Ecto neural progenitor cell (in vitro differentiated cells): ENCODE measurements around the gene CNTNAP2.
"Not testable (repeated sequence)": the region's sequence is repeated elsewhere in the genome, so short reads cannot be mapped to it uniquely, and the experiment has no call there.

Experiments used
- DNase-seq: peaks from one replicate; pipeline ENCODE4 v3.0.0-alpha.2; 2018; ENCODE audit warnings: low spot score

CNTNAP2 gene

GRCh38 chr7:147771344-147771743 lies 1654.7 kb downstream of the CNTNAP2 start:
- DNase-seq = no peak

- DNase-seq = no peak
Observed at GRCh38 chr7:147774461-147774860, 1657.9 kb downstream of the CNTNAP2 start.

GRCh38 chr7:147775516-147776284 lies 1659.1 kb downstream of the CNTNAP2 start:
- DNase-seq = no peak

- DNase-seq = no peak
Observed at GRCh38 chr7:147777309-147777708, 1660.7 kb downstream of the CNTNAP2 start.

- DNase-seq = no peak
Observed at GRCh38 chr7:147779949-147780348, 1663.3 kb downstream of the CNTNAP2 start.

GRCh38 chr7:147796581-147796980 lies 1680.0 kb downstream of the CNTNAP2 start:
- no peak for DNase-seq

- no peak for DNase-seq
Observed at GRCh38 chr7:147798001-147798400, 1681.4 kb downstream of the CNTNAP2 start.

- not testable (repeated sequence) for DNase-seq
Observed at GRCh38 chr7:147801762-147802161, 1685.2 kb downstream of the CNTNAP2 start.

GRCh38 chr7:147803151-147803550 lies 1686.5 kb downstream of the CNTNAP2 start:
- no peak for DNase-seq

- DNase-seq = no peak
Observed at GRCh38 chr7:147803606-147804005, 1687.0 kb downstream of the CNTNAP2 start.

GRCh38 chr7:147804032-147804431 lies 1687.4 kb downstream of the CNTNAP2 start:
- no peak for DNase-seq

GRCh38 chr7:147805996-147806576 lies 1689.5 kb downstream of the CNTNAP2 start:
- no peak for DNase-seq

- no peak for DNase-seq
Observed at GRCh38 chr7:147809786-147810185, 1693.2 kb downstream of the CNTNAP2 start.

- DNase-seq = no peak
Observed at GRCh38 chr7:147810269-147810668, 1693.7 kb downstream of the CNTNAP2 start.

GRCh38 chr7:147811923-147812322 lies 1695.3 kb downstream of the CNTNAP2 start:
- no peak for DNase-seq

GRCh38 chr7:147813316-147813715 lies 1696.7 kb downstream of the CNTNAP2 start:
- no peak for DNase-seq

GRCh38 chr7:147818317-147818716 lies 1701.7 kb downstream of the CNTNAP2 start:
- DNase-seq = no peak

- DNase-seq = no peak
Observed at GRCh38 chr7:147824671-147825070, 1708.1 kb downstream of the CNTNAP2 start.

- no peak for DNase-seq
Observed at GRCh38 chr7:147829016-147829415, 1712.4 kb downstream of the CNTNAP2 start.

- peak; percentile 49 for DNase-seq
Observed at GRCh38 chr7:147833557-147833956, 1717.0 kb downstream of the CNTNAP2 start.

GRCh38 chr7:147833970-147834369 lies 1717.4 kb downstream of the CNTNAP2 start:
- DNase-seq = no peak

- DNase-seq = no peak
Observed at GRCh38 chr7:147852833-147853232, 1736.2 kb downstream of the CNTNAP2 start.
